ENCODE results near the gene EXOC4. TPM values are rescaled to one million over a fixed set of nuclear protein-coding genes. Genes with fewer than 3 reads are reported as not detected.

EXOC4 gene
- total RNA-seq, 4 donors from 2014 or later, result 82.4 to 204 (median 128) TPM

DNA sequence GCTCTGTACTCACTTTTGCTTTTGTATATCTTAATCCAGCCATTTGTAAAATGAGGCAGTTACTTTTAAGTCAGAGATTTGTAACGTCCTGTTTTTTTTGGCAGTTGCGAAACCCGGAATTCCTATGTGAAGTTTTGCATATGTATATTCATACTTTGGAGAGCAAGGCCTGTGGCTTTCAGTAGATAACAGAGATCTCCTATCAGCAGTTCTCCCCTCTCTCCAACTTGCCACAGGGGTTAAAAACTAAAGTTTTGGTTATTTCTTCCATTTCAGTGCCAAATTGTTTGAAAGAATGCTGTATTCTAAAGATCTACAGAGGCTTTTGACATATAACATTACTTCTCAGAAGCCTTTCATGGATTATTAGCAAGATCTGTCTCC, 102.4 kb downstream of the EXOC4 start:
- intact Hi-C loops (cut with DNase I; ENCODE audit: low total_unique reads) (no loop called here), in situ Hi-C loops (cut with MboI; ENCODE audit: low pct_ligation_motif_present in 1 of 4, low pct_unique_long_range_greater_than_20kb in 1 of 4, low sequenced_read_pairs in 3 of 4) (no loop called here)
- H3K27ac ChIP-seq, result no peak overlapping the region
- H3K4me1 ChIP-seq, result peaks cover 0 to 4% (median 0%) of the 10 kb centered on the region in 4 donors
- DNase-seq, result no peak
- H3K9me3 ChIP-seq, result peaks cover 17 to 18% of the 10 kb centered on the region in 2 donors
- no peaks in the 10 kb centered on the region for H3K27me3 ChIP-seq
- no peak for TF ChIP-seq POLR2AphosphoS5 (IDR thresholded peaks at IDR 0.05)
- no peak for TF ChIP-seq POLR2A (IDR thresholded peaks at IDR 0.05)
- TF ChIP-seq, protein P1, sequence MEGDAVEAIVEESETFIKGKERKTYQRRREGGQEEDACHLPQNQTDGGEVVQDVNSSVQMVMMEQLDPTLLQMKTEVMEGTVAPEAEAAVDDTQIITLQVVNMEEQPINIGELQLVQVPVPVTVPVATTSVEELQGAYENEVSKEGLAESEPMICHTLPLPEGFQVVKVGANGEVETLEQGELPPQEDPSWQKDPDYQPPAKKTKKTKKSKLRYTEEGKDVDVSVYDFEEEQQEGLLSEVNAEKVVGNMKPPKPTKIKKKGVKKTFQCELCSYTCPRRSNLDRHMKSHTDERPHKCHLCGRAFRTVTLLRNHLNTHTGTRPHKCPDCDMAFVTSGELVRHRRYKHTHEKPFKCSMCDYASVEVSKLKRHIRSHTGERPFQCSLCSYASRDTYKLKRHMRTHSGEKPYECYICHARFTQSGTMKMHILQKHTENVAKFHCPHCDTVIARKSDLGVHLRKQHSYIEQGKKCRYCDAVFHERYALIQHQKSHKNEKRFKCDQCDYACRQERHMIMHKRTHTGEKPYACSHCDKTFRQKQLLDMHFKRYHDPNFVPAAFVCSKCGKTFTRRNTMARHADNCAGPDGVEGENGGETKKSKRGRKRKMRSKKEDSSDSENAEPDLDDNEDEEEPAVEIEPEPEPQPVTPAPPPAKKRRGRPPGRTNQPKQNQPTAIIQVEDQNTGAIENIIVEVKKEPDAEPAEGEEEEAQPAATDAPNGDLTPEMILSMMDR (IDR thresholded peaks at IDR 0.05), result no peak
- no peak for TF ChIP-seq EP300 (IDR thresholded peaks at IDR 0.05; ENCODE audit: low read depth)
- 83 to 84% methylated on average over 1 to 3 of the region's 3 CpGs for WGBS, 2 donors (ENCODE audit: low coverage in 1 of 2)
- no peak overlapping the region for H3K4me3 ChIP-seq
- no peaks in the 10 kb centered on the region for H3K36me3 ChIP-seq

DNA sequence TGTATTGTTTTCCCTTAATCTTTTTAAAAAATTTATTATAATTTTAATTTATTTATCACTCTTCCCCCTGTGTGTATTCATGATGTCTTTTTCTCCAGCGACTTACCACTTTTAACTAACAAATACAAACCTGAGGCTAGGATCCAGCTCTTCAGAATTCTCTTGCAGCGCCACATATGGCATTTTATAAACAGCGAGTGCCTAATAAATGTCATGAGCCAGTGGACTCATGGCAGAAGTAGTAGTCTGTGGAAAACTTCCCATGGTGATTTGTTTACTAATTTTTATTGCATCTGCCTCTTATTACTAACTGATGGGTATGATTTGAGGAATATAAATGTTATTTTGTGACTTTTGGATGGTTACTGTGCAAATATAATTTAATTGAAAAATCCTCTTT, 102.9 kb downstream of the EXOC4 start:
- H3K27ac ChIP-seq, result no peak overlapping the region
- no peak for TF ChIP-seq POLR2A (IDR thresholded peaks at IDR 0.05)
- no peak for TF ChIP-seq EP300 (IDR thresholded peaks at IDR 0.05; ENCODE audit: low read depth)
- TF ChIP-seq, protein P1 (IDR thresholded peaks at IDR 0.05), result no peak
- no peak for TF ChIP-seq POLR2AphosphoS5 (IDR thresholded peaks at IDR 0.05)
- in situ Hi-C loops (cut with MboI; ENCODE audit: low pct_ligation_motif_present in 1 of 4, low pct_unique_long_range_greater_than_20kb in 1 of 4, low sequenced_read_pairs in 3 of 4), result no loop called here
- DNase-seq, result no peak
- no peaks in the 10 kb centered on the region for H3K27me3 ChIP-seq
- peaks cover 0 to 4% (median 0%) of the 10 kb centered on the region in 4 donors for H3K4me1 ChIP-seq
- peaks cover 17 to 18% of the 10 kb centered on the region in 2 donors for H3K9me3 ChIP-seq
- 70 to 94% methylated on average over 2 to 3 of the region's 3 CpGs for WGBS, 2 donors (ENCODE audit: low coverage in 1 of 2)
- H3K4me3 ChIP-seq, result no peak overlapping the region
- no peaks in the 10 kb centered on the region for H3K36me3 ChIP-seq
- intact Hi-C loops (cut with DNase I; ENCODE audit: low total_unique reads), result no loop called here

DNA sequence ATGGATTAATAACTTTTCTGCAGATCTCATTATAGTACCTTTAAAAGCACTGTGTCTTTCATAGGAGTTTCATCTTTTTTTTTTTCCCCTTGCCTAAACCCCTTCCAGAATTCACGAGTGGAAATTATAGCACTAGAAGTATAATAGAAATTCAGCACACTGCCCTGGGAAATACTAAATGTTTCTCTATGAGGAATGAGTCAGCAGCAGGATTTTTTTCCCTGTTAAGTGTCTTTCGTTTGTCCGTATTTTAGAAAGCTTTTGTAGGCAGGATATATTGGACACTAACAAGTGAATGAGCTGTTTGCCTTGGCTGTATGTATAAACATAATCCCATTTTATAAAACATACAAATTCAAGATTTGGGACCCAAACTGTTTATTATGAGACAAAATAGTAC, 105.8 kb downstream of the EXOC4 start:
- in situ Hi-C loops (cut with MboI; ENCODE audit: low pct_ligation_motif_present in 1 of 4, low pct_unique_long_range_greater_than_20kb in 1 of 4, low sequenced_read_pairs in 3 of 4), result no loop called here
- WGBS, 2 donors (ENCODE audit: low coverage in 1 of 2), result 50 to 66% methylated on average over 3 of the region's 3 CpGs
- H3K4me1 ChIP-seq, result peaks cover 0 to 4% (median 0%) of the 10 kb centered on the region in 4 donors
- no peaks in the 10 kb centered on the region for H3K36me3 ChIP-seq
- intact Hi-C loops (cut with DNase I; ENCODE audit: low total_unique reads), result no loop called here
- peaks cover 0 to under 1% of the 10 kb centered on the region in 2 donors for H3K9me3 ChIP-seq
- TF ChIP-seq EP300 (IDR thresholded peaks at IDR 0.05; ENCODE audit: low read depth) (no peak), POLR2A (IDR thresholded peaks at IDR 0.05) (no peak), POLR2AphosphoS5 (IDR thresholded peaks at IDR 0.05) (no peak)
- TF ChIP-seq, protein P1 (IDR thresholded peaks at IDR 0.05), result no peak
- no peak overlapping the region for H3K27ac ChIP-seq
- no peaks in the 10 kb centered on the region for H3K27me3 ChIP-seq
- no peak for DNase-seq
- no peak overlapping the region for H3K4me3 ChIP-seq

DNA sequence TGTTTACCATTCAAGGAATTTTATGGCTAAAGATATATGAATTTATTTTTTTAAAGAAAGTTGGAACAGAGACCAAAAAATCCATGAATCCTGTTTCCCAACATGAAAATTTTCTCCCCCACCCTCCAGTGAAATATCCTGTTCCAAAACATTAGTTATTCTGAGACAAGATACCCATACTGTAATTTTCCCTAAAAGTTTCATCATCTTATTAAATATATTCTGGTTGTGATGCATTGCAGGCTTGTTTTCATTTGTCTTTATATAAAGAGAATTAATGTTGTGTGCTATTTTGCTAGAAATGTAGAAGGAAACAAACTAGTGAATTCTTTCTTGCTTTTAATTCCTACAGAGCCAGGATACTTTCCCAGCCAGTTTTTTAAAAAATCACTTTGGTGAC, 106.6 kb downstream of the EXOC4 start:
- no peak for TF ChIP-seq POLR2AphosphoS5 (IDR thresholded peaks at IDR 0.05)
- TF ChIP-seq EP300 (IDR thresholded peaks at IDR 0.05; ENCODE audit: low read depth), result no peak
- TF ChIP-seq, protein P1 (IDR thresholded peaks at IDR 0.05), result no peak
- no peak for TF ChIP-seq POLR2A (IDR thresholded peaks at IDR 0.05)
- intact Hi-C loops (cut with DNase I; ENCODE audit: low total_unique reads), result no loop called here
- Histone ChIP-seq H3K27me3 (no peaks in the 10 kb centered on the region), H3K36me3 (no peaks in the 10 kb centered on the region), H3K9me3 (no peaks in the 10 kb centered on the region), H3K27ac (no peak overlapping the region), H3K4me1 (peaks cover 0 to 4% (median 0%) of the 10 kb centered on the region in 4 donors), H3K4me3 (no peak overlapping the region)
- in situ Hi-C loops (cut with MboI; ENCODE audit: low pct_ligation_motif_present in 1 of 4, low pct_unique_long_range_greater_than_20kb in 1 of 4, low sequenced_read_pairs in 3 of 4), result no loop called here
- no peak for DNase-seq

Data from transverse colon (tissue), 4 donors.